Suppressor macrophage treated with lipopolysaccharide for 4 hours (primary cell): ENCODE data around the gene UBAC2.

Experiments
- DNase-seq: peaks from one replicate; pipeline ENCODE4 v3.0.0-alpha.2; 2020

Gene UBAC2

GRCh38 chr13:99344610-99345208 is 144.1 kb downstream of the UBAC2 start:
- DNase-seq, result no peak

GRCh38 chr13:99345345-99345744 is 144.7 kb downstream of the UBAC2 start:
- no peak for DNase-seq

DNA sequence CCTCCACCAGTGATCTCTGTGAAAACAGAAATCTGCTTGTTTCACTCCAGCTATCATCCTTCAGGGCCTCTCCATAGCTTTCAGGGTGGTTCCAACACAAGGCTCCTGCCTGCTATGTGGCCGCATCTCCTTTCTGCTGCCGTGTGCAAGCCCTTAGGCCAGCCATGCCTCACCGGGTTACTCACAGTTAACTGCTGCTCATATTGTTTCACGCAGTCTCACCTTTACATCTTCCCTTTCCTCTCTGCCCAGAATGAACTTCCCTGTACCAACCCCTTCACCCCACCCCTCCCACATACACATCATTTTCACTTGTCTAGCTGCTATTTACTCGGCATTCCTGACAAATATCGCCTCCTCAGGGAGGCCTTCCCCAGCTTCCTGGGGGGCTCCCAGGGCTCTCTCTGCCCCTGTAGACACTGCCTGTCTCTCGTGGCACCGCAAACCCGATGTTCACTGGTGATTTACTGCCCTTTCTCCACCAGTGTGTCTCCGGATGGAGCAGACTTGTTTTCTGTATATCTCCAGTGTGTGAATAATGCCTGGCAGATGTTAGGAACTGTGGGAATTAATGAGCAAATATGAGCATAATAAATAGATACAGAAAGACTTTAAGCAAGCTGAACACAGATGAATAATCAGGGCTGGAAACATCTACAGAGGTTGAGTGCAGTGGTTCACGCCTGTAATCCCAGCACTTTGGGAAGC is 145.8 kb downstream of the UBAC2 start:
- DNase-seq, result no peak

- no peak for DNase-seq
Measured at GRCh38 chr13:99347335-99347878, 146.8 kb downstream of the UBAC2 start.

DNA sequence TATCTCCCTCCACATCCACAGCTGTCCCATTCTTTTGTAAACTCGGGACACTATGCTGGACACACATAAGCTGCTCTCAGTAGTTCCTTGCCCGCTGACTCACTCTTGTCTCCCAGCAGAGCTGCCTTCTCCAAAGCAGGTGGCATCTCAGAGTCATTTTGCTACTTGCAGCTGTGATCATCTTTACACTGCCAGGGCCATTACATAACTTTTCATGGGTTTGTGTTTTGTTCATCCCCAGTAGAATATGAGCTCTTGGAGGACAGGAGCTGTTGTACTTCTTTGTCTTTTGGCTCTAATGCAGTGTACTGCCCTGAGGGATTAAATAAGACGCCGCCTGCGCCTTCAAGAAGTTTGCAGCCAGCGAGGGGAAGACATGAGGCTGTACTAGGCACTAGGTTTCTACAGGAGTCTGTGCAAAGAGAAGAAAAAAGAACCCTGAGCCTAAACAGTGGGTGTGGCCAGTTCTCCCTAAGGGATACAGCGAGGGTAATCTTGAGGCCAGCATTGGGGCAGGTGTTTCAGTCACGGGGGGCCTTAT is 147.3 kb downstream of the UBAC2 start:
- no peak for DNase-seq

GRCh38 chr13:99350191-99350590 is 149.5 kb downstream of the UBAC2 start:
- DNase-seq, result no peak

- no peak for DNase-seq
Measured at GRCh38 chr13:99351772-99352171, 151.1 kb downstream of the UBAC2 start.

GRCh38 chr13:99352351-99353245 is 151.9 kb downstream of the UBAC2 start:
- DNase-seq, result no peak

DNA sequence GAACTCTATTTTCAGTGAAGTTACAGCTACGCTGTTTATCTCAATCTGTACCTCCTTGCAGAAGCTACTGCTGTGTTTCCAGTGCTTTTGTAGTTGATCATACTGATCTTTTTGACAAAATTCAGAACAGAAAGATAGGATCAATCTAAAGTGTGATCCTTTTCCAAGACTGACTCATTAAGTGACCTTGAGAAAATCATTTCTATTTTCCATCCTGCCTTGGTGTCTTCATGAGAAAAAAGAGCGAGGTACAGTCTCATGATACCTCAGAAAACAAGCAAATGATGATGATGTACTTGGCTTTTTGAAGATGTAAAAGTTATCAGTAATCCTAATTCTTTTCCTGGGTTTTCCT is 152.6 kb downstream of the UBAC2 start:
- DNase-seq, result no peak

GRCh38 chr13:99353836-99354235 is 153.2 kb downstream of the UBAC2 start:
- DNase-seq, result no peak

DNA sequence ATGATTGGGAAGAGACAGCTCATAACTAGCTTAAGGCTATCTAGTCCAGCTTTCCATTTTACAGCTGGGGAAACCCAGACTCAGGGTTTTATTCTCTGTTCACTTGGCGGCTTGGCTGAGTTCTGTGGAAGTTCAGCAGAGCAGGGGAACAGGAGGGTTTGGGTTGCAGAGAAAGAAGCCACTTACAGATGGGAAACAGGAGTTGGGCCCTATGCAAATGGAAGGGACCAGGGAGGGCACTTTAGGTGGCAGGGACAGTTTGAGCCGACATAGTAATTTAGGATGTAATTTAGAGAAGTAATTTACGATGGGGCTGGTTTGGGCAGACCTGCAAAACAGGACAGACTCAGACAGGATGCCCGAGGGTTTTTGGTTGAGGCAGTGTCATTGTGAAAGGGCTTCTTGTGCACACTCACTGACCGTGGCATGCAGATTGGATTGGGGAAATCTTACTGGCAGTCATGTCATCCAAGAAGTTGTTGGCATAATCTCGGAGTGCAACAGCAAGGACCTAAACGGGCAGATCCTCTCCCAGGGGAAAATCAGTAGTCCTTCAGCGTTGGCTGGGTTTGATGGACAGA is 153.8 kb downstream of the UBAC2 start:
- DNase-seq, result no peak

- no peak for DNase-seq
Measured at GRCh38 chr13:99355267-99356011, 154.8 kb downstream of the UBAC2 start.

DNA sequence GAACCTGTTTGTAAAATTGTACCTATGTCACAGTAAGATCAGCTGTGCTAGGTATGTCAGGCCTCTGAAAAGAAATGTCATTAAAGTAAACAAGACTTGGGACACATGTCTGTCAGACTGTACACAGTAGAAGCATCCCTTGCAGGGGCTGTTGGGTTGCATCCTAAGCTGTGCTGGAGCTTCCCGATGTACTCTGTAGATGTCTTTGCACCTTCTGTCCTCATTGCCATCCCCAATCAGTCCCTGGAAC is 155.3 kb downstream of the UBAC2 start:
- DNase-seq, result no peak

- peak; percentile 84 for DNase-seq
Measured at GRCh38 chr13:99356262-99357091, 155.8 kb downstream of the UBAC2 start.

DNA sequence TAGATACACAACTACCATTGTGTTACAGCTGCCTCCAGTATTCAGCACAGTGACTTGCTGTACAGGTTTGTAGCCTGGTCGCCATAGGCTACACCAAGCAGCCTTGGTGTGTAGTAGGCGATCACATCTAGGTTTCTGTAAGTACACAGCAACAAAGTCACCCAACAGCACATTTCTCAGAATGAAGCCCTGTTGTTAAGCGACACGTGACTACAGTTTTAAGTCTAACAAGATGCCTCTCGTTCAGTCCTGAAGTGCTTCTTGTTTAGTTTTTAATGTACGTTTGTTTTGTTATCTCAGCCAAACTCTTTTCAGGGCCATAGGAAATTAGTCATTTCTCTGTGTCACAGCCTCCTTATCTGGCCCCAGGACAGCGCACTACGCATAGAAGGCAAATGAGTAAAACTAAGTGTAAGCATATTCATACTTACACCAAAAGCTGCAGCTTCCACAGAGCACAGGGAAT is 156.5 kb downstream of the UBAC2 start:
- DNase-seq, result peak; percentile 44

- no peak for DNase-seq
Measured at GRCh38 chr13:99357941-99358340, 157.3 kb downstream of the UBAC2 start.

GRCh38 chr13:99359528-99359927 is 158.9 kb downstream of the UBAC2 start:
- no peak for DNase-seq

- no peak for DNase-seq
Measured at GRCh38 chr13:99360696-99361095, 160.0 kb downstream of the UBAC2 start.

DNA sequence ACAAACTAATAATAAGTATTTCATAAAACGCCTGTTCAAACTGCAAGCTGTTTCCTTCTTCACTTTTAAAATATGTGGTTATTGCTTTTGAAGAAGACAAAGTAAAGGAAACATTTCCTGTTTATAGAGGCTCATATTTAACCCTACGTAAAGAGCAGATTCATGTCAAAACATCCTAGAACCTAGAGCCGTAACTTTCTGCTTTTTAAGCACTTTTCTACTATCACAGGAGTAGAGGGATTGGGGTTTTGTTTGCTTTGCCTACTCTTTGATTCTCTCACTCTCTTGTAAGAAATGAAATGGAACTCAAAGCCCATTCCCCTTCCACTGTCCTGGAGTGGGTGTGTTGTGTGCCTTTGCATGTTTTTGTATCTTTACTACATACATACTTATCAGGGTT is 160.5 kb downstream of the UBAC2 start:
- no peak for DNase-seq

GRCh38 chr13:99362362-99362761 is 161.7 kb downstream of the UBAC2 start:
- DNase-seq, result no peak

GRCh38 chr13:99363391-99363790 is 162.7 kb downstream of the UBAC2 start:
- DNase-seq, result no peak
